Measurements from ENCODE around the gene NKAP.
"Not testable (repeated sequence)": the region's sequence is repeated elsewhere in the genome, so short reads cannot be mapped to it uniquely, and the experiment has no call there.

Gene NKAP

DNA sequence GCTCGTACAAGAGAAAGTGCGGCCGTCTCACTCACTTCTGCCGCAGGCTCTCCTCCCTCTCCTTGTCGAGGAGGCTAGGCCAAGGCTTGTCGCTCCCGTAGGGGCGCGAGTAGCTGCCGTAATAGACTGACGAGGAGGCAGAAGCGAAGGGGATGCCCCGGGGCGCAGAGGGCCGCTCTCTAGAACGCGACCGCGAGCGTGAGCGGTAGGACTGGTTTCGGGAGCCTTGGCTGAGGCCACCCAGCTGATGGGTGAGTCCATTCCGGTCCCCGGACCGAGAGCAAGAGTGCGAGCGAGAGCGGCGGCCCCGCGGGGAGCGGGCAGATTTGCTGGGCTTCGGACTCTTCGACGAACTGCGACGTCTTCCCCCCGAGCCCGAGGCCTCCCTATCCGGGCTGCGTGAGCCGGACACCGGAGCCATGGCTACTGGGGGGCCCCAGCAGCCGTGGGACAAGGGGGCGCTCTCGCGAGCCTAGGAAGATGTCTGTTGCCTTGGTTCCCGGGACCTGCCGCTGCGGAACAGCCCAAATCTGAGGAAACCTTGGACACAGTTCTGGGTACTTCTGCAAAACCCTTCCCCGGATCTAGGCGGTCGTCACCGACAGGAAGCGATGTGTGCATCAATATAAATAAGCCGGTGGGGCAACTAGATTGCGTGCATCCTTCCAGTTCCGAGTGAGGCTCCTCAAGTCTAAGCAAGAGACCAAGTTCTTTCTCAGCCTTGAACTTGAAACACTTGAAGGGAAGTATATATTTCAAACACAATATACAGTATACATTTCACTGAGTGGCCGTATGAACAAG lies at the start of gene NKAP:
NKAP (minus strand) TSS at position 567 of the 804 bp plus-strand sequence; CDS start at position 421, 146 bp downstream.
- DNase-seq (peak; percentile 76), ATAC-seq (peak; percentile 92)

DNA sequence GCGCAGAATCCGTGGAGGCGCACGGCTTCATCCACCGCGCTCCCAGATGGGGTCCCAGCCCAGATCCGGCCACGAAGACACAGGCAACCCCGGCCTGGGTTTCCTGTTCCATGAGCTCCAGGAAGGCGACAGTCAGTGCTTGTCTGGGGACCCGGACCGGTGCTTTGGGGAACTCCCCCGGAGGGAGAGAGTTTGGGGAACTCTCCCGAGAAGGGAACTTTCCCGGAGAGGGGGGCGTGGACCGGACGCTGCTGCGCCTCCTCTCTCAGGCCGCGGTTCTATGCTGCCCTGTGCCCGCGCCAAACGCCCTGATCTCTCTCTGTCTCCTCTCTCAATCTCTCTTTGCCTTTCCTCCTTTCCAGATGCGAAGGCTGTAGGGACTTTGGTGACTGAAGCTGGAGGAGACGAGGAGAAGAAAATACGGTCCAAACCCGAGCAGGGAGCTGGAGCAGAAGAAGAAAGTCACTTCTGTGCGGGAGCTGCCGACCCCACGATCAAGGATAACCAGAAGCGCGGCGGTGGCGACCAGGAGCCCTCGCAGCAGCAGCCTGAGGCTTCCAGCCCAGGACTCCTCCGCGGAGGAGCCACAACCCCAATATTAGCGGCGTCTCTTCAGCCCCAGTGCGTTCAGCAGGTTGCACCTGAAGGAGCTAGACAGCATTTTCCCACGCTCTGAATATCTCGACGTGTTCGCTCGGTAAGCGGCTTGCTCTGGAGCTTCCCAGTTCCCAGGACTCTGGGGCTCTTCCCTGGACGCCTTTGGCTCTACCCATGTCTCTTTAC lies 47.6 kb upstream of the NKAP start:
- no peak for DNase-seq

DNA sequence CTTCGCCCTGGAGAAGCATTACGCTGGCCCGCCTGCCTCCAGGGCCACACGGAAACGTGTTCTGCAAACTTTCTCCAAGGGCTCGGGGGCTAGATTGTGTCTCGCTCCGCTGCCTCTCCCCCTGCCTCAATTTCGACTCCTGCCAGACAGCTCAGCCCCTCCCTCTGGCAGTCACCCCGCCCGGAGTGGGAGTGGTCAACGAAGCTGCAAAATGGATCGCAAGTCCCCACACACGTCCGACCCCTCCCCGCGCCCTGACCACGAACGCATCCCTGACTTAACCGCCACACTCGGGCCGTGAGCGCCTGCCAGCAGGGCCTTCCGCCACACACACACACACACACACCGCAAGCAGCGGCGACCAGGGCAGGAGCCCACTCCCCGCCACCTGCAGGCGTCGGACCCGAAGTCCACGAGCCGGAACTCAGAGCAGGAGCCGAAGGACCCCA lies 47.0 kb upstream of the NKAP start:
- ATAC-seq = no peak
- DNase-seq = no peak

More for the DNA sequence above, 47.6 kb upstream of the NKAP start:
- ATAC-seq = no peak

DNA sequence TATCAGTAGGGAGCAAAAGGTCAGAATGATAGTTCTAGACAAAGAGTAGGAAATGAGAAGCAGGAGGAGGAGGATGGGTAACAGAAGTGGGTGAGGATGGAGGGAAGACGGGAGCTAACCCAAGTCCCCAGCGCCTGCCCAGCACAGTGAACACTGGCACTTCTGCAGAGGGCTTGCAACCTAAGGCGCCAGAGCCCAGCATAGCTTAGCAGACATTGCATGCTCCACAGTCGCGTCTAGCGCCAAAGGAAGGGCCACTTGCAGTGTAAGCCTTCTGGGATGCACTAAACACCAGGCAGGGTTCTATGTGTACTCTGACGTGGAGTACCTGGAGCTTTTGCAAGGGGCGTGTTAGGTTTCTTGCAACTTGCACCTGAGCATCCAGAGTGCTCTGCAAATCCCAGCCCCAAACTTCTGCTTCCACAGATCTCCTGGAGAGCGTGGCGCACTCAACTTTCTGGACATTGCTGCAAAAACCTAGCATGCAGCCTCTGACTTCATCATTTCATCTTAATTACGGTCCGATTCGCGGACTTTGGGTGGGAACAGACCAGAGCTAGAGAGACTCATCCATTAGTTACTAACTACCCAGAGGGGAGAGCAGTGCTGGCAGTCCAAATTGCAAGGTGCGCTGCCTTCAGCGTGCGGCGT lies 46.5 kb upstream of the NKAP start:
- ATAC-seq (no peak), DNase-seq (no peak)

DNA sequence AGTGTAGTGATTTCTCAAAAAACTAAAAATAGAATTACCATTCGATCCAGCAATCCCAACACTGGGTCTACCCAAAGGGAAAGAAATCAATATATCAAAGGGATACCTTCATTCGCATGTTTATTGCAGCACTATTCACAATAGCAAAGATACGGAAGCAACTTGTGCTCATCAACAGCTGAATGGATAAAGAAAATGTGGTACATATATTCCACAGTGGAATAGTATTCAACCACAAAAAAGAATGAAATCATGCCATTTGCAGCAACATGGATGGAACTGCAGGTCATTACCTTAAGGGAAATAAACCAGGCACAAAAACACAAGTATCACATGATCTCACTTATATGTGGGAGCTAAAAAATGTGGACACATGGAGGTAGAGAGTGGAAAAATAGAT lies 42.7 kb upstream of the NKAP start:
- ATAC-seq = no peak
- no peak for DNase-seq

DNA sequence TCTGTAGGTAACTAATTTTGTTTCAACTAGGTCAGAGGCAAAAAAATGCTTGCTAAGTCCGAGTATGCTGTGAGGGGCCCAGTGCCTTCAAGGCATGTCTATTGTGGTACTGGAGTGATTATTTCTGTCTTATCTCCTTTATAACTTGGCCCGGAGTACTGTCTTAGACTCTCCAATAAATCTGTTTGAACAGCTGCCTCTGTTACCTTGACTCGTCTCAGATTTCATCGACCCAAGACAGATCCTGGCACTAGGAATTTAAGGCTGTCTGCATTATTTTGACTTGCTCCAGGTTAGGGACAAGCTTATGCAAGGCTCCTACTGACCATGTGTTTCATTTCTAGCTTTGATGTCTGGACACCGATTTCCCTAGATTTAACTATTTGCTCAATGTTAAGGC lies 41.1 kb upstream of the NKAP start:
- DNase-seq (no peak), ATAC-seq (no peak)

DNA sequence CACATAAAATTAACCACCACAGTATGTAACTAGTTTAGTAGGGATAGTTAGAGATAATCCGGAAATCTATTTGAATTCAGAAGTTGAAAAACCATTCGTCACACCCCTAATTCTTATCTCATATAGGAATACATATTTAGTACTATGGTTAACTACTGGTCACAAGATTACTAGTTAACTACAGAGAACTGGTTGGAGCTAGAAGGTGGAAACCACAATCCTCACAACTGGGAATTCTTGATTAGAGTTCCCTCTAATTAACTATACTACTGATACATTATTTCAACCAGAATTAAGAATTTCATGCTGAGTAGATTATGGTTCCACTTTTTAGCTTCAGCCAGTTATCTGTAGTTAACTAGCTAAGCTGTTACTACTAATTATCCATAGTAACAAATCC lies 39.9 kb upstream of the NKAP start:
- no peak for DNase-seq
- no peak for ATAC-seq

DNA sequence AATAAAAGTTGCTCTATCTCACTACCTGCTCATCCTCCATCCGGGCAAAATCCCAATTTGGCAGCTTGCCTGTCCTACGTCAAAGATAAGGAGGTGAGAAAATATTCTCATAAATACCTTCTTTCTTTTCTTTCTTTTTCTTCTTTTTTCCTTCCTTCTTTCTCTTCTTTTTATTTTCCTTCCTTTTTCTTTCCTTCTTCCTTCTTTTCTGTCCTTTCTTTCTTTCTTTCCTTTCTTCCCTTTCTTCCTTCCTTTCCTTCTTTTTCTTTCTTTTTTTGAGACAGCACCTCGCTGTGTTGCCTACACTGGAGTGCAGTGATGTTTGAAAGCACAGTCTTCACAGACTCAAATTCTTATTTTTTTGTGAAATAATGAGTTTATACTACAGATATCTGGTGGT lies 38.6 kb upstream of the NKAP start:
- ATAC-seq (no peak), DNase-seq (no peak)

DNA sequence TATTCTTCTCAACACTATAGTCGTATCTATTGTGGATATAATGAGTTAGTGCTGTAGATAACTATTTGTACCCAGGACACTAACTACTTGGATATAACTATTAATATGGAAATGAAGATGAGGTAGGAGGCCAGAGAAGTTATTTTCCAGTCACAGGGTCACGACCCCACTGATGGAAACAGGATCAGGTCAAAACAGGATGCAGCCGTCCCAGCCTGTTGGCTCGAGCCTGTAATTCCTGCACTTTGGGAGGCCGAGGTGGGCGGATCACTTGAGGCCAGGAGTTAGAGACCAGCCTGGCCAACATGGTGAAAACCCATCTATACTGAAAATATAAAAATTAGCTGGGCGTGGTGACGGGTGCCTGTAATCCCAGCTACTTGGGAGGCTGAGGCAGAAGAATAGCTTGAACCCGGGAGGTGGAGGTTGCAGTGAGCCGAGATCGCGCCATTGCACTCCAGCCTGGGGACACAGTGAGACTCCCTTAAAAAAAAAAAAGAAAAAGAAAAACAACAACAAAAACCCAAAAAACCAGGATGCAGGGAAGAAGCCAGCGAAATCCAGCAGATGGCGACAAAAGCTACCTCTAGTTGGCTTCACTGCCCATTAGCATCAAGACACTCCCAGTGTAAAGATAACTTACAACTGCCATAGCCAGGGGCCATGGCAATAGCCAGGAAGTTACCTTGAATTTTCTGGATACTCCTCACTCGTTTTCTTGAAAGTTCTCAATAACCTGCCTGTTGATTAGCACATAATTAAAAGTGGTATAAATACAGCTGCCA lies 37.9 kb upstream of the NKAP start:
- DNase-seq (peak; percentile 19), ATAC-seq (no peak)

DNA sequence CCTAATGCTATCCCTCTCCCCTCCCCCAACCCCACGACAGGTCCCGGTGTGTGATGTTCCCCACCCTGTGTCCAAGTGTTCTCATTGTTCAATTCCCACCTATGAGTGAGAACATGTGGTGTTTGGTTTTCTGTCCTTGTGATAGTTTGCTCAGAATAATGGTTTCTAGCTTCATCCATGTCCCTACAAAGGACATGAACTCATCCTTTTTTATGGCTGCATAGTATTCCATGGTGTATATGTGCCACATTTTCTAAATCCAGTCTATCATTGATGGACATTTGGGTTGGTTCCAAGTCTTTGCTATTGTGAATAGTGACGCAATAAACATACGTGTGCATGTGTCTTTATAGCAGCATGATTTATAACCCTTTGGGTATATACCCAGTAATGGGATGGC lies 33.6 kb upstream of the NKAP start:
- DNase-seq, ATAC-seq: not testable (repeated sequence)

DNA sequence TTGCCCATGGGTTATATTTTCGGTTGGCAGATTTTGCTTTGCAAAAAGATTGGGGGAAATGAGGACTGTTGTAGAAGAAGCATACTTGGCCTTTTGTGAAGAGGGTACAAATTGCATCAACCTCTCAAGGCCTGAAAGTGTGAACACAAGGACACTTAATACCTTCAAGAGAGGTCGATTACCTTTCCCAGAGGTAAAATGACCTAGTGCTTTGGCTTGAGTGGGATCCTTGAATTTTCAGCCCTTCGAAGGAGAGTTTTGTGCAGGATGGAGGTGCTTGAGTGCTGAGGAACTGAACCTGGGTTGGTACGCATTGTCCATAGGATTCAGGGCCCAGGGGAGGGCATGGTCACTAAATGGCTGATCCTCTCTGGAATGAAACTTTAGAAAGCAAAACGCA lies 27.6 kb upstream of the NKAP start:
- DNase-seq (no peak), ATAC-seq (no peak)

DNA sequence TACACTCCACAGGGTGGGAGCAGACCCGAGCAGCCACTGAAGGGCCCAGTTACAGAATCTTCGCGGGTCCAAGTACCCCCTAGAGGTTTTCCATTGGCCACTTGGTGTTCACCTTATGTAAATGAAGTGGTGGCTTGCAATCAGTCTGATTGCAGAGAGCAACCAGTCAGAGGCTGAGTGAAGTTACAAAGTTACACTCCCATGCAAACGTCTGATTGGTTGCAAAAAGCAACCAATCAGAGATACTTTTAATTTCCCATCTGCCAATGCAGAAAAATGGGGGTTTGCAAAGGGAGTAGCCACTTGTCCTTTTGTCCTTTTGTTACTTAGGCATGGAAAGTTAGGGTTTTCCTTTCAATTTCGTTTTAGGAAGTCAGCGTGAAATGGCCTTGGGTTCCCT lies 27.0 kb upstream of the NKAP start:
- ATAC-seq = no peak
- DNase-seq = no peak

DNA sequence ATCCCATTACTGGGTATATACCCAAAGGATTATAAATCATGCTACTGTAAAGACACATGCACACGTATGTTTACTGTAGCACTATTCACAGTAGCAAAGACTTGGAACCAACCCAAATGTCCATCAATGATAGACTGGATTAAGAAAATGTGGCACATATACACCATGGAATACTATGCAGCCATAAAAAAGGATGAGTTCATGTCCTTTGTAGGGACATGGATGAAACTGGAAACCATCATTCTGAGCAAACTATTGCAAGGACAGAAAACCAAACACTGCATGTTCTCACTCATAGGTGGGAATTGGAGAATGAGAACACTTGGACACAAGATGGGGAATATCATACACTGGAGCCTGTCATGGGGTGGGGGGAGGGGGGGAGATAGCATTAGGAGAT lies 23.3 kb upstream of the NKAP start:
- not testable (repeated sequence) for DNase-seq, ATAC-seq

DNA sequence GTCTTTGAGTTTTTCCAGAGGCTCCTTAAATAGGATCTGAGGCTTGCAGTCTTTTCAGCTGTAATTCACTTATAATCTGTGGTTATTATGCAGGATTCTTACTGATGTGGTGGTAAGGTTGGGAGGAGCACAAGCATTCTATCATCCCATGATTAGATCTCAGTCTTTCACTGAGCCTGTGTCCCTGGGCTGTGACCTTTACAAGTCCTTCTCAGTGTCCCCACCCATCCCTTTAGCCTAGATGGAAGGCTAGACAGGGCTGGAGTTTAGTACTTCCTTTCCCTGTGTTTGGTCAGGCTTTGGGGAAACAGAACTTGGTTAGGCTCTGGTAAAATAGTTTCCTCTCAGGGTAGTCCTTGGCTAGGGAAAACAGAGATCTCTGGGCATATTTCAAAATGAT lies 17.1 kb upstream of the NKAP start:
- DNase-seq = no peak
- no peak for ATAC-seq

DNA sequence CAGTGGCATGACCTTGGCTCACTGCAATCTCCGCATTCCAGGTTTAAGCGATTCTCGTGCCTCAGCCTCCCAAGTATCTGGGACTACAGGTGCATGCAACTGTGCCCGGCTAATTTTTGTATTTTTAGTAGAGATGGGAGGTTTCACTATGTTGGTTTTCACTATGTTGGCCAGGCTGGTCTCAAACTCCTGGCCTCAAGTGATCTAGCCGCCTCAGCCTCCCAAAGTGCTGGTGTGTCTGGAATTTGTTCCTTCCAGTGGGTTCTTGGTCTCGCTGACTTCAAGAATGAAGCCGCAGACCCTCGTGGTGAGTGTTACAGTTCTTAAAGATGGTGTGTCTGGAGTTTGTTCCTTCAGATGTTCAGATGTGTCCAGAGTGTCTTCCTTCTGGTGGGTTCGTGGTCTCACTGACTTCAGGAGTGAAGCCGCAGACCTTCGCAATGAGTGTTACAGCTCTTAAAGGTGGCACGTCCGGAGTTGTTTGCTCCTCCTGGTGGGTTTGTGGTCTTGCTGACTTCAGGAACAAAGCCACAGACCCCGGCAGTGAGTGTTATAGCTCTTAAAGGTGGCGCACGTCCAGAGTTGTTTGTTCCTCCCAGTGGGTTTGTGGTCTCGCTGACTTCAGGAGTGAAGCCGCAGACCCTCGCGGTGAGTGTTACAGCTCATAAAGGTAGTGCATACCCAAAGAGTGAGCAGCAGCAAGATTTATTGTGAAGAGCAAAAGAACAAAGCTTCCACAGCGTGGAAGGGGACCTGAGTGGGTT lies 12.4 kb upstream of the NKAP start:
- ATAC-seq = peak; percentile 84
- DNase-seq = peak; percentile 61

DNA sequence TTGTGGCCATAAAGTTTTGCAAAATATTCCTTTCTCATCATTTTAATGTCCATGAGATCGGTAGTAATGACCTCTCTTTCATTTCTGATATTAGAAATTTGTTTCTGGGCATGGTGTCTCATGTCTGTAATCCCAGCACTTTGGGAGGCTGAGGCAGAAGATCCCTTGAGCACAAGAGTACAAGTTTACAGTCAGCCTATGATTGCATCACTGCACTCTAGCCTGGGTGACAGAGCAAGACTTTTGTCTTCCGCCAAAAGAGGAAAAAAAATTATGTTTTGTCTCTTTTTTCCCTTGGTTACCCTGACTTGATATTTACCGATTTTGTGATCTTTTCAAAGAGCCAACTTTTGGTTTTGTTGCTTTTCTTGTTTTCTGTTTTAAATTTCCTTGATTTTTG lies 10.8 kb upstream of the NKAP start:
- DNase-seq (no peak), ATAC-seq (no peak)

DNA sequence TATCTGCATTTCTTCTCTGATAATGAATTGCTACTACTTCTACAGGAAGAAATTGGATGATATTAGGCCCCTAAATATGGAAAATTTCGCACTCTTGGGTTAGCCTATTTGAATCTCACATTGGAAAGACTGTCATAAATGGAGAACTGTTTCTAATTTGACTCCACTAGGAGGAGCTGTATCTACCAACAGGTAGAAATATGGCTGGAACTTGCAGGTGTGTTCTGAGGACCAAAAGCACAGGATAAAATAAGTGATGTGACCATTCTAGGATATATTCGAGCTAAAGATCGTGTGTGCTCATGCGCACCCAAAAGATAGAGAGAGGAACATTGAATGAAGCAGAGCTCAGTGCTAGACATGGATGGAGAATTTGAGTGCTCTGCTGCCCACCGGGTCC lies 4.8 kb upstream of the NKAP start:
- DNase-seq (no peak), ATAC-seq (no peak)

DNA sequence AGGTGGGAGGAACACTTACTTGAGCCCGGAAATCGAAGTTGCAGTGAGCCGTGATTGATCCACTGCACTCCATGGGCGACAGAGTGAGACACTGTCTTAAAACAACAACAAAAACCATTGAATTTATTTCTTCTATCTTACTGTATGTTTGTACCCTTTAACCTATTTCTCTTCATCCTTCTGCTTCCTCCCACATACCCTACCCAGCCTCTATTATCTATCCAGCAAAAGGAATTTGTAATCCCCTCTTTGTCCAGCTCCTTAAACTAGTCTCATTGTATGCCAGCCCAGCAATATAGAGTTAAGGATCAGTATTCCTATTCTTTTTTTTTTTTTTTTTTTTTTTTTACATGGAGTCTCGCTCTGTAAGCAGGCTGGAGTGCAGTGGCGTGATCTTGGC lies 1.9 kb upstream of the NKAP start:
- DNase-seq = no peak
- ATAC-seq = no peak

DNA sequence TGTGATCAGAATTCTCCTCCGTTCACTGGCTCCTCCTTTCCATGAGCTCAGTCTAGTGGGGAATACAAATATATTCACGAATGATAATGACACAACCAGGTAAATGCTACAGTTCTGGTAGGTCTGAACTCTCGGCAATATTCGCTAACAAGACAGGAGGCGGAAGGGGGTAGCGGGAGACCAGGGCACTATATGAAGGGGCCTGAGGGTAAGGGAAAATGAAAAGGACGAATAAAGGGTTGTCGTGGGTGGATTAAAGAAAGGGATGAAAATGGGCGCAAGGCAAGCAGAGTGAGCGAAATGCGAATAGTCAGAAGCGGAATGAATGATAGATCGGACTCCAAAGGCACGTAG lies 743 bp downstream of the NKAP start:
- no peak for ATAC-seq
- DNase-seq = no peak

DNA sequence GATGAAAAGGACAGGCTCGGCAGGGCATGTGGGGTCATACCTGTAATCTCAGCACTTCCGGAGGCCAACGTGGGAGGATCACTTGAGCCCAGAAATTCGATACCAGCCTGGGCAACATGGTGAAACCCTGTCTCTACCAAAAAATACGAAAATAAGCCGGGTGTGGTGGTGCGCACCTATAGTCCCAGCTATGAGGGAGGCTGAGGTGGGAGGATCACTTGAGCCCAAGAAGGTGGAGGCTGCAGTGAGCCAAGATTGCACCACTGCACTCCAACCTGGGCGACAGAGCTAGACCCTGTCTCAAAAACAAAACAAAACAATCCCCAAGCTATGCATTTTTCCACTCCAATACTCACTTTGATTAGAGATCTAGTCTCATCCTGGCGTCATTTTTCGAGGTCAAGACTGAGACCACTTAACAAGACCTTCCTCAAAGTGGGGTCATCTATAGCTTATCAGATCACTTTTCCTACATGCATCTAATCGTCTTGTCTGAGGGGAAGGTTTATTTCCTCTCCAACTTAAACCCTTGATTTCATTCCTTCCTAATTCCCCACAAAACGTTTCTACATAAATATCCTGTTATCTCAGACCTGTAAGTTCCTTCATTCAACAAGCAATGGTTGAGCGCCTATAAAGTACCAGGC lies 1.3 kb downstream of the NKAP start:
- no peak for ATAC-seq
- DNase-seq = no peak

DNA sequence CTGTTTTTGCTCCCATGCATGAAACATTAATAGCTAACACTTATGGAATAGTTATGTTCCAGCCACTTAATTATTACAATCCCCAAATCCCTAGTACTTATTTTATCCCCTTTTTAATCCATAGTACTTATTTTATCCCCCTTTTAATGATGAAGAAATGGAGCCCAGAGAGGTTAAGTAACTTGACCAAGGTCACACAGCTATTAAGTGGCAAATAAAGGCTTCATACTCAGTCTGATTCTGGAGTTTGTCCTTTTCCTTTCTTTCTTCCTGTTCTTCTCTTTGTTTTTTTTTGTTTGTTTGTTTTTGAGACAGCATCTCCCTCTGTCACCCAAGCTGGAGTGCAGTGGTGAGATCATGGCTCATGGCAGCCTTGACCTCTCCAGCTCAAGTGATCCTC lies 2.2 kb downstream of the NKAP start:
- DNase-seq = no peak
- ATAC-seq = no peak

Measured in stimulated activated naive CD8-positive, alpha-beta T cell treated with anti-CD3 and anti-CD28 coated beads, Interleukin-15, Interleukin-2, amounts not matched to agents 100 U/mL and 50 U/mL, for 24 hours (primary cell).